GM23338 (cell line): ENCODE results near the gene FBXO38. TPM values are rescaled to one million over a fixed set of nuclear protein-coding genes. Genes with fewer than 3 reads are reported as not detected.
"Not testable (repeated sequence)": the region's sequence is repeated elsewhere in the genome, so short reads cannot be mapped to it uniquely, and the experiment has no call there.

Experiments
- ATAC-seq: fragments of 200-7000 bp; cut with Tn5 transposase; 3 replicates; pipeline ENCODE4 v1.9.1; 2020
- DNase-seq: peaks from one replicate; pipeline ENCODE4 v3.0.0-alpha.2; 2015; ENCODE audit warnings: low spot score
- H2AFZ ChIP-seq: fragments of 200-600 bp; sonication (generic); 2 replicates; pipeline ENCODE4 v1.8.0; 2016; ENCODE audit warnings: antibody characterized with exemption, mild to moderate bottlenecking, moderate library complexity
- H3F3A ChIP-seq: fragments of 200-600 bp; sonication (generic); replicated peaks from 2 replicates; pipeline ENCODE4 v1.8.0; 2017; ENCODE audit warnings: antibody characterized with exemption, mixed run types, low read depth
- H3K27ac ChIP-seq: fragments of 200-600 bp; sonication (generic); 2 replicates; pipeline ENCODE4 v1.6.1; 2016; ENCODE audit warnings: low read depth
- H3K27me3 ChIP-seq: fragments of 200-600 bp; sonication (generic); 2 replicates; pipeline ENCODE4 v1.8.0; 2016; ENCODE audit warnings: mild to moderate bottlenecking, mixed run types, moderate library complexity; ENCODE audit not compliant: insufficient read depth
- H3K36me3 ChIP-seq: fragments of 200-600 bp; sonication (generic); 2 replicates; pipeline ENCODE4 v1.8.0; 2016; ENCODE audit warnings: mild to moderate bottlenecking; ENCODE audit not compliant: insufficient read depth
- H3K4me1 ChIP-seq: fragments of 200-600 bp; sonication (generic); 2 replicates; pipeline ENCODE4 v1.8.0; 2016; ENCODE audit warnings: mild to moderate bottlenecking, moderate library complexity; ENCODE audit not compliant: insufficient read depth
- H3K4me2 ChIP-seq: fragments of 200-600 bp; sonication (generic); 2 replicates; pipeline ENCODE4 v1.7.1; 2017; ENCODE audit warnings: mixed run types
- H3K4me3 ChIP-seq: fragments of 200-600 bp; sonication (generic); 2 replicates; pipeline ENCODE4 v1.6.1; 2016; ENCODE audit warnings: mixed run types
- H3K79me2 ChIP-seq: fragments of 200-600 bp; sonication (generic); replicated peaks from 2 replicates; pipeline ENCODE4 v1.8.0; 2017; ENCODE audit warnings: mild to moderate bottlenecking; ENCODE audit not compliant: insufficient read depth
- H3K9me2 ChIP-seq: fragments of 200-600 bp; sonication (generic); 2 replicates; pipeline ENCODE4 v1.8.0; 2017; ENCODE audit not compliant: insufficient read depth
- H4K20me1 ChIP-seq: fragments of 200-600 bp; sonication (generic); replicated peaks from 2 replicates; pipeline ENCODE4 v1.8.0; 2017; ENCODE audit warnings: mild to moderate bottlenecking; ENCODE audit not compliant: insufficient read depth
- H3K27ac Mint-ChIP-seq: 2 replicates; pipeline ENCODE4 v1.8.0; 2020; ENCODE audit warnings: inconsistent platforms, mild to moderate bottlenecking, moderate library complexity, mixed read lengths
- H3K27me3 Mint-ChIP-seq: 3 replicates; pipeline ENCODE4 v1.8.0; 2022; ENCODE audit warnings: low read depth, mild to moderate bottlenecking, moderate library complexity, mixed read lengths, inconsistent platforms; ENCODE audit not compliant: insufficient read depth, poor library complexity
- H3K36me3 Mint-ChIP-seq: 3 replicates; pipeline ENCODE4 v1.8.0; 2021; ENCODE audit warnings: low read depth, mild to moderate bottlenecking, inconsistent platforms, moderate library complexity, mixed read lengths
- H3K4me1 Mint-ChIP-seq: 3 replicates; pipeline ENCODE4 v1.8.0; 2020; ENCODE audit warnings: mild to moderate bottlenecking, inconsistent platforms, mixed read lengths
- H3K4me3 Mint-ChIP-seq: 3 replicates; pipeline ENCODE4 v1.8.0; 2021; ENCODE audit warnings: moderate library complexity, mild to moderate bottlenecking, inconsistent platforms, mixed read lengths
- H3K9me3 Mint-ChIP-seq: 3 replicates; pipeline ENCODE4 v1.8.0; 2020; ENCODE audit warnings: moderate library complexity, mild to moderate bottlenecking, inconsistent platforms, mixed read lengths
- CREB1 ChIP-seq: fragments of 250-450 bp; sonication (Bioruptor Pico); IDR thresholded peaks from 2 replicates; pipeline ENCODE4 v1.5.0; 2020; ENCODE audit warnings: low read depth, mild to moderate bottlenecking, moderate library complexity
- EZH2 ChIP-seq: fragments of 200-600 bp; sonication (generic); IDR thresholded peaks from one replicate; pipeline ENCODE4 v1.8.0; 2017; ENCODE audit warnings: antibody characterized with exemption, mild to moderate bottlenecking, low read depth; ENCODE audit not compliant: unreplicated experiment
- EZH2phosphoT487 ChIP-seq: fragments of 200-600 bp; sonication (generic); IDR thresholded peaks from one replicate; pipeline ENCODE4 v1.8.1; 2018; ENCODE audit warnings: antibody characterized with exemption; ENCODE audit not compliant: unreplicated experiment
- NANOG ChIP-seq: IDR thresholded peaks from 2 replicates; pipeline ENCODE4 v1.6.1; 2016; ENCODE audit warnings: antibody characterized with exemption, borderline replicate concordance
- POLR2AphosphoS5 ChIP-seq: IDR thresholded peaks from 2 replicates; pipeline ENCODE4 v1.6.1; 2016; ENCODE audit warnings: antibody characterized with exemption, low read depth
- STAT1 ChIP-seq: IDR thresholded peaks from one replicate; pipeline ENCODE4 v1.6.1; 2016; ENCODE audit warnings: antibody characterized with exemption; ENCODE audit not compliant: unreplicated experiment
- ZNF331 ChIP-seq: fragments of 250-450 bp; sonication (Bioruptor Pico); IDR thresholded peaks from 2 replicates; pipeline ENCODE4 v1.5.0; 2020; ENCODE audit warnings: low read depth, mild to moderate bottlenecking, moderate library complexity
- polyA plus RNA-seq: library from polyadenylated mRNA; unstranded; fragments of >200 nt; fragmentation: Nextera tagmentation; extraction: Ambion mirVana; gene quantifications from 2 replicates; pipeline ENCODE4 v1.2.1, GENCODE V29; 2016
- total RNA-seq: library from RNA; depleted of rRNA; stranded (reverse); fragments of >200 nt; shearing (Covaris generic); gene quantifications from 2 replicates; pipeline ENCODE4 v1.2.3, GENCODE V29; 2014
- TF ChIP-seq, protein P1 (sequence below): fragments of 250-450 bp; sonication (Bioruptor Pico); IDR thresholded peaks from 2 replicates; pipeline ENCODE4 v1.5.0; 2020; ENCODE audit warnings: mild to moderate bottlenecking, moderate library complexity
- TF ChIP-seq, protein P2 (sequence below), 2 experiments: fragments of 200-600 bp in 1 of 2; sonication (generic) in 1 of 2; conservative IDR thresholded peaks; 2 replicates each; pipeline versions ENCODE4 v1.5.1 to v1.6.1; 2016 to 2017; ENCODE audit warnings: antibody characterized with exemption in 2 of 2, low read depth in 2 of 2, mild to moderate bottlenecking in 2 of 2, moderate library complexity in 1 of 2

The FBXO38 gene
- total and polyA plus RNA-seq, 2 experiments from 2014 or later: 13.3 to 45.6 TPM

GRCh38 chr5:148467958-148468357 is 84.2 kb downstream of the FBXO38 start:
- no peaks in the 10 kb centered on the region for H4K20me1 ChIP-seq
- H3K36me3 ChIP-seq: no peaks in the 10 kb centered on the region
- H3K27ac Mint-ChIP-seq: no peak overlapping the region
- peak overlapping the region; percentile 68; the same call in 1 of the 2 replicates for H2AFZ ChIP-seq
- no peaks in the 10 kb centered on the region for H3K4me1 ChIP-seq
- H3K4me2 ChIP-seq: no peak overlapping the region
- H3K27me3 ChIP-seq: no peaks in the 10 kb centered on the region
- H3K4me3 ChIP-seq: no peak overlapping the region
- no peaks in the 10 kb centered on the region for H3K9me2 ChIP-seq
- no peaks in the 10 kb centered on the region for H3K36me3 Mint-ChIP-seq
- TF ChIP-seq CREB1 (CRISPR knock-in tag): no peak
- no peak for TF ChIP-seq NANOG
- no peak for TF ChIP-seq ZNF331 (CRISPR knock-in tag)
- TF ChIP-seq, protein P1, sequence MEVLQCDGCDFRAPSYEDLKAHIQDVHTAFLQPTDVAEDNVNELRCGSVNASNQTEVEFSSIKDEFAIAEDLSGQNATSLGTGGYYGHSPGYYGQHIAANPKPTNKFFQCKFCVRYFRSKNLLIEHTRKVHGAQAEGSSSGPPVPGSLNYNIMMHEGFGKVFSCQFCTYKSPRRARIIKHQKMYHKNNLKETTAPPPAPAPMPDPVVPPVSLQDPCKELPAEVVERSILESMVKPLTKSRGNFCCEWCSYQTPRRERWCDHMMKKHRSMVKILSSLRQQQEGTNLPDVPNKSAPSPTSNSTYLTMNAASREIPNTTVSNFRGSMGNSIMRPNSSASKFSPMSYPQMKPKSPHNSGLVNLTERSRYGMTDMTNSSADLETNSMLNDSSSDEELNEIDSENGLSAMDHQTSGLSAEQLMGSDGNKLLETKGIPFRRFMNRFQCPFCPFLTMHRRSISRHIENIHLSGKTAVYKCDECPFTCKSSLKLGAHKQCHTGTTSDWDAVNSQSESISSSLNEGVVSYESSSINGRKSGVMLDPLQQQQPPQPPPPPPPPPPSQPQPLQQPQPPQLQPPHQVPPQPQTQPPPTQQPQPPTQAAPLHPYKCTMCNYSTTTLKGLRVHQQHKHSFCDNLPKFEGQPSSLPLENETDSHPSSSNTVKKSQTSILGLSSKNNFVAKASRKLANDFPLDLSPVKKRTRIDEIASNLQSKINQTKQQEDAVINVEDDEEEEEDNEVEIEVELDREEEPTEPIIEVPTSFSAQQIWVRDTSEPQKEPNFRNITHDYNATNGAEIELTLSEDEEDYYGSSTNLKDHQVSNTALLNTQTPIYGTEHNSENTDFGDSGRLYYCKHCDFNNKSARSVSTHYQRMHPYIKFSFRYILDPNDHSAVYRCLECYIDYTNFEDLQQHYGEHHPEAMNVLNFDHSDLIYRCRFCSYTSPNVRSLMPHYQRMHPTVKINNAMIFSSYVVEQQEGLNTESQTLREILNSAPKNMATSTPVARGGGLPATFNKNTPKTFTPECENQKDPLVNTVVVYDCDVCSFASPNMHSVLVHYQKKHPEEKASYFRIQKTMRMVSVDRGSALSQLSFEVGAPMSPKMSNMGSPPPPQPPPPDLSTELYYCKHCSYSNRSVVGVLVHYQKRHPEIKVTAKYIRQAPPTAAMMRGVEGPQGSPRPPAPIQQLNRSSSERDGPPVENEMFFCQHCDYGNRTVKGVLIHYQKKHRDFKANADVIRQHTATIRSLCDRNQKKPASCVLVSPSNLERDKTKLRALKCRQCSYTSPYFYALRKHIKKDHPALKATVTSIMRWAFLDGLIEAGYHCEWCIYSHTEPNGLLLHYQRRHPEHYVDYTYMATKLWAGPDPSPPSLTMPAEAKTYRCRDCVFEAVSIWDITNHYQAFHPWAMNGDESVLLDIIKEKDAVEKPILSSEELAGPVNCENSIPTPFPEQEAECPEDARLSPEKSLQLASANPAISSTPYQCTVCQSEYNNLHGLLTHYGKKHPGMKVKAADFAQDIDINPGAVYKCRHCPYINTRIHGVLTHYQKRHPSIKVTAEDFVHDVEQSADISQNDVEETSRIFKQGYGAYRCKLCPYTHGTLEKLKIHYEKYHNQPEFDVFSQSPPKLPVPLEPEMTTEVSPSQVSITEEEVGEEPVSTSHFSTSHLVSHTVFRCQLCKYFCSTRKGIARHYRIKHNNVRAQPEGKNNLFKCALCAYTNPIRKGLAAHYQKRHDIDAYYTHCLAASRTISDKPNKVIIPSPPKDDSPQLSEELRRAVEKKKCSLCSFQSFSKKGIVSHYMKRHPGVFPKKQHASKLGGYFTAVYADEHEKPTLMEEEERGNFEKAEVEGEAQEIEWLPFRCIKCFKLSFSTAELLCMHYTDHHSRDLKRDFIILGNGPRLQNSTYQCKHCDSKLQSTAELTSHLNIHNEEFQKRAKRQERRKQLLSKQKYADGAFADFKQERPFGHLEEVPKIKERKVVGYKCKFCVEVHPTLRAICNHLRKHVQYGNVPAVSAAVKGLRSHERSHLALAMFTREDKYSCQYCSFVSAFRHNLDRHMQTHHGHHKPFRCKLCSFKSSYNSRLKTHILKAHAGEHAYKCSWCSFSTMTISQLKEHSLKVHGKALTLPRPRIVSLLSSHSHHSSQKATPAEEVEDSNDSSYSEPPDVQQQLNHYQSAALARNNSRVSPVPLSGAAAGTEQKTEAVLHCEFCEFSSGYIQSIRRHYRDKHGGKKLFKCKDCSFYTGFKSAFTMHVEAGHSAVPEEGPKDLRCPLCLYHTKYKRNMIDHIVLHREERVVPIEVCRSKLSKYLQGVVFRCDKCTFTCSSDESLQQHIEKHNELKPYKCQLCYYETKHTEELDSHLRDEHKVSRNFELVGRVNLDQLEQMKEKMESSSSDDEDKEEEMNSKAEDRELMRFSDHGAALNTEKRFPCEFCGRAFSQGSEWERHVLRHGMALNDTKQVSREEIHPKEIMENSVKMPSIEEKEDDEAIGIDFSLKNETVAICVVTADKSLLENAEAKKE (CRISPR knock-in tag): no peak
- TF ChIP-seq POLR2AphosphoS5: no peak
- TF ChIP-seq, protein P2, sequence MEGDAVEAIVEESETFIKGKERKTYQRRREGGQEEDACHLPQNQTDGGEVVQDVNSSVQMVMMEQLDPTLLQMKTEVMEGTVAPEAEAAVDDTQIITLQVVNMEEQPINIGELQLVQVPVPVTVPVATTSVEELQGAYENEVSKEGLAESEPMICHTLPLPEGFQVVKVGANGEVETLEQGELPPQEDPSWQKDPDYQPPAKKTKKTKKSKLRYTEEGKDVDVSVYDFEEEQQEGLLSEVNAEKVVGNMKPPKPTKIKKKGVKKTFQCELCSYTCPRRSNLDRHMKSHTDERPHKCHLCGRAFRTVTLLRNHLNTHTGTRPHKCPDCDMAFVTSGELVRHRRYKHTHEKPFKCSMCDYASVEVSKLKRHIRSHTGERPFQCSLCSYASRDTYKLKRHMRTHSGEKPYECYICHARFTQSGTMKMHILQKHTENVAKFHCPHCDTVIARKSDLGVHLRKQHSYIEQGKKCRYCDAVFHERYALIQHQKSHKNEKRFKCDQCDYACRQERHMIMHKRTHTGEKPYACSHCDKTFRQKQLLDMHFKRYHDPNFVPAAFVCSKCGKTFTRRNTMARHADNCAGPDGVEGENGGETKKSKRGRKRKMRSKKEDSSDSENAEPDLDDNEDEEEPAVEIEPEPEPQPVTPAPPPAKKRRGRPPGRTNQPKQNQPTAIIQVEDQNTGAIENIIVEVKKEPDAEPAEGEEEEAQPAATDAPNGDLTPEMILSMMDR (conservative IDR thresholded peaks at IDR 0.05; ENCODE audit: low read depth in 2 of 2): no peak
- TF ChIP-seq STAT1: no peak
- TF ChIP-seq EZH2phosphoT487: no peak
- TF ChIP-seq EZH2: no peak
- no peaks in the 10 kb centered on the region for H3K4me1 Mint-ChIP-seq
- DNase-seq (no peak), ATAC-seq (no peak)
- no peaks in the 10 kb centered on the region for H3F3A ChIP-seq
- no peak overlapping the region for H3K27ac ChIP-seq
- no peaks in the 10 kb centered on the region for H3K9me3 Mint-ChIP-seq
- no peak overlapping the region for H3K4me3 Mint-ChIP-seq
- no peaks in the 10 kb centered on the region for H3K27me3 Mint-ChIP-seq
- H3K79me2 ChIP-seq: no peaks in the 10 kb centered on the region

DNA sequence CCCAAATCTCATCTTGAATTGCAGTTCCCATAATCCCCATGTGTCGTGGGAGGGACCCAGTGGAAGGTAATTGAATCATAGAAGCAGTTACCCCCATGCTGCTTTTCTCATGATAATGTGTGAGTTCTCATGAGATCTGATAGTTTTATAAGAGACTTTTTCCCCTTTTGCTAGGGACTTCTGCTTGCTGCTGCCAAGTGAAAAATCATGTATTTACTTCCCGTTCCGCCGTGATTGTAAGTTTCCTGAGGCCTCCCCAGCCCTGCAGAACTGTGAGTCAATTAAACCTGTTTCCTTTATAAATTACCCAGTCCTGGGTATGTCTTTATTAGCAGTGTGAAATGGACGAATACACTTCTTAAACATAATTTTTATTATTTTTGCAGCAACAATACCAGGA is 85.0 kb downstream of the FBXO38 start:
- not testable (repeated sequence) for H3K27ac Mint-ChIP-seq, H4K20me1 ChIP-seq, H3K9me2 ChIP-seq, DNase-seq, H3K36me3 Mint-ChIP-seq, H3F3A ChIP-seq, H3K4me3 ChIP-seq, H3K27me3 Mint-ChIP-seq, H3K4me3 Mint-ChIP-seq, H3K27ac ChIP-seq, H3K9me3 Mint-ChIP-seq, H3K79me2 ChIP-seq, H3K4me1 ChIP-seq, H3K36me3 ChIP-seq, H3K4me2 ChIP-seq, ATAC-seq, H3K4me1 Mint-ChIP-seq, H3K27me3 ChIP-seq
- peak overlapping the region; percentile 68; the same call in 1 of the 2 replicates for H2AFZ ChIP-seq
